Measurements from ENCODE around the gene BRI3. TPM values are rescaled to one million over a fixed set of nuclear protein-coding genes. Genes with fewer than 3 reads are reported as not detected.

Gene BRI3
- total and polyA plus RNA-seq, 2 of the 13 experiments (the other 11 are each of a cell fraction or from before 2014, with no cell fraction given) = 54.0 to 103 TPM

DNA sequence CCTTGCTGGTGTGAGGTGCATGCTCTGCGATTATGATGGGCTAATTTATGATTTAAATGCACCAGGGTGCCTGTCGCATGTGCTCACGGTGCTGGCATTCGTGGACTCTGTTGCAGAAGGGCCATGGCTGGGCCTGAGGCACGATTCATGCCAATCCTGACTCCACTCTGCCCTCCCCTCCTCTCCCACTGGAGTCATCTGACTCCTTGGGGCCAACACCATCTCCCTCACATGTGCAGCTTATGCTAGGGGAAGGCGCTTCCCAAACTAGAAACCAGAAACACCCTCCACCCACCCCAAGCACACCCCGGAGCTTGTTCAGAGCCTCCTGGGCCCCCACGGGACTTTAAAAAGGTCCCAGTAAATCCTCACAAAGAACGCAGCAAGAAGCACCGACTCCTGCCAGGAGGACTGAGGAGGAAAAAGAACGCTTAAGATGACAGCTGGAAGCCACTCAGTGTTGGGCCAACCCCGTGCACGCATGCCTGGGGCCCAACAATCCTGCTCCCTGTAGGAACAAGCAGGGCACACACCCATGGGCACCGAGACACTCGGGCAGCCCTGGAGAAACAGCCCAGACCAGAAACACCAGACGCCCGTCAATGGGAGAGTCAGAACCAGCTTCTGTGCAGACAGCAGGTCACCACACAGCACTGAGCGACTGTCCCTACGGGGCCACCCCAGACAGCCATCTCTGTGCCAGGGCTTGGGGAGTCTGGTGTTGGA lies 14.1 kb downstream of the BRI3 start (continued):
- TF ChIP-seq, protein P1, sequence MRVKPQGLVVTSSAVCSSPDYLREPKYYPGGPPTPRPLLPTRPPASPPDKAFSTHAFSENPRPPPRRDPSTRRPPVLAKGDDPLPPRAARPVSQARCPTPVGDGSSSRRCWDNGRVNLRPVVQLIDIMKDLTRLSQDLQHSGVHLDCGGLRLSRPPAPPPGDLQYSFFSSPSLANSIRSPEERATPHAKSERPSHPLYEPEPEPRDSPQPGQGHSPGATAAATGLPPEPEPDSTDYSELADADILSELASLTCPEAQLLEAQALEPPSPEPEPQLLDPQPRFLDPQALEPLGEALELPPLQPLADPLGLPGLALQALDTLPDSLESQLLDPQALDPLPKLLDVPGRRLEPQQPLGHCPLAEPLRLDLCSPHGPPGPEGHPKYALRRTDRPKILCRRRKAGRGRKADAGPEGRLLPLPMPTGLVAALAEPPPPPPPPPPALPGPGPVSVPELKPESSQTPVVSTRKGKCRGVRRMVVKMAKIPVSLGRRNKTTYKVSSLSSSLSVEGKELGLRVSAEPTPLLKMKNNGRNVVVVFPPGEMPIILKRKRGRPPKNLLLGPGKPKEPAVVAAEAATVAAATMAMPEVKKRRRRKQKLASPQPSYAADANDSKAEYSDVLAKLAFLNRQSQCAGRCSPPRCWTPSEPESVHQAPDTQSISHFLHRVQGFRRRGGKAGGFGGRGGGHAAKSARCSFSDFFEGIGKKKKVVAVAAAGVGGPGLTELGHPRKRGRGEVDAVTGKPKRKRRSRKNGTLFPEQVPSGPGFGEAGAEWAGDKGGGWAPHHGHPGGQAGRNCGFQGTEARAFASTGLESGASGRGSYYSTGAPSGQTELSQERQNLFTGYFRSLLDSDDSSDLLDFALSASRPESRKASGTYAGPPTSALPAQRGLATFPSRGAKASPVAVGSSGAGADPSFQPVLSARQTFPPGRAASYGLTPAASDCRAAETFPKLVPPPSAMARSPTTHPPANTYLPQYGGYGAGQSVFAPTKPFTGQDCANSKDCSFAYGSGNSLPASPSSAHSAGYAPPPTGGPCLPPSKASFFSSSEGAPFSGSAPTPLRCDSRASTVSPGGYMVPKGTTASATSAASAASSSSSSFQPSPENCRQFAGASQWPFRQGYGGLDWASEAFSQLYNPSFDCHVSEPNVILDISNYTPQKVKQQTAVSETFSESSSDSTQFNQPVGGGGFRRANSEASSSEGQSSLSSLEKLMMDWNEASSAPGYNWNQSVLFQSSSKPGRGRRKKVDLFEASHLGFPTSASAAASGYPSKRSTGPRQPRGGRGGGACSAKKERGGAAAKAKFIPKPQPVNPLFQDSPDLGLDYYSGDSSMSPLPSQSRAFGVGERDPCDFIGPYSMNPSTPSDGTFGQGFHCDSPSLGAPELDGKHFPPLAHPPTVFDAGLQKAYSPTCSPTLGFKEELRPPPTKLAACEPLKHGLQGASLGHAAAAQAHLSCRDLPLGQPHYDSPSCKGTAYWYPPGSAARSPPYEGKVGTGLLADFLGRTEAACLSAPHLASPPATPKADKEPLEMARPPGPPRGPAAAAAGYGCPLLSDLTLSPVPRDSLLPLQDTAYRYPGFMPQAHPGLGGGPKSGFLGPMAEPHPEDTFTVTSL (CRISPR knock-in tag; IDR thresholded peaks at IDR 0.05; ENCODE audit: borderline replicate concordance) = no peak
- TF ChIP-seq SRY (CRISPR knock-in tag; IDR thresholded peaks at IDR 0.05) = no peak

- BruUV-seq (replicated peaks) = no TSS peak
- Histone ChIP-seq H3K4me1 (ENCODE audit: insufficient read depth, low read length) (peaks cover 13% of the 10 kb centered on the region), H3K27me3 (ENCODE audit: control insufficient read depth in 1 of 2, insufficient read depth in 2 of 2, low read length in 2 of 2) (no peaks in the 10 kb centered on the region), H3K27ac (ENCODE audit: extremely low read length, insufficient read depth, low read length) (no peak overlapping the region), H3K4me3 (replicated peaks in 1 of 3; ENCODE audit: insufficient read depth in 1 of 3, low read depth in 2 of 3, low read length in 3 of 3) (no peak overlapping the region), H3K79me2 (ENCODE audit: insufficient read depth, low read length) (no peaks in the 10 kb centered on the region), H3K9me3 (ENCODE audit: low read length) (no peaks in the 10 kb centered on the region), H4K20me1 (ENCODE audit: insufficient read depth, low read length) (0 out of 2 replicates have a peak, but pooled peaks cover 3% of the 10 kb centered on the region), H3K4me2 (ENCODE audit: low read depth, low read length) (no peak overlapping the region), H3K9ac (ENCODE audit: insufficient read depth, low read depth, low read length) (no peak overlapping the region), H2AFZ (ENCODE audit: low read length) (no peak overlapping the region), H3K36me3 (replicated peaks in 1 of 2; ENCODE audit: control insufficient read depth in 1 of 2, insufficient read depth in 2 of 2, low read length in 2 of 2) (peaks cover 17 to 30% of the 10 kb centered on the region in 2 experiments; a peak in 4 of 5 replicates)
- 91% methylated on average over 7 of the region's 12 CpGs for WGBS (ENCODE audit: low lambda C conversion rate)
- ATAC-seq (no peak), FAIRE-seq (no peak), DNase-seq (ENCODE audit: low spot score) (no peak)
- in situ Hi-C loops (cut with HindIII; ENCODE audit: extremely low pct_ligation_motif_present, low pct_unique_long_range_greater_than_20kb) = loop anchor here (10.0 kb wide), 1 partner anchor 548 kb away; no protein-coding TSS in a partner anchor
- intact Hi-C loops (cut with micrococcal nuclease; ENCODE audit: unreplicated experiment) = no loop called here
- TF ChIP-seq AGO2 (optimal IDR thresholded peaks at IDR 0.05; ENCODE audit: low read depth, low read length) (peak; percentile 79), TEAD2 (CRISPR knock-in tag; IDR thresholded peaks at IDR 0.05) (no peak)
- ChIA-PET POLR2A (no interaction called here), CTCF (ENCODE audit: low intra/inter-chr PET ratio, low total read pairs) (no interaction called here)
Measured at GRCh38 chr7:98296833-98297232, 15.3 kb downstream of the BRI3 start.
